Kidney (tissue), 14 donors: ENCODE measurements around the gene CMTM3. TPM values are rescaled to one million over a fixed set of nuclear protein-coding genes. Genes with fewer than 3 reads are reported as not detected.
"Not testable (repeated sequence)": the region's sequence is repeated elsewhere in the genome, so short reads cannot be mapped to it uniquely, and the experiment has no call there.

Experiments
- DNase-seq, 5 donors: peaks; one replicate each; pipeline ENCODE4 v3.0.0-alpha.2; 2013 to 2020
- FAIRE-seq: peaks from 2 replicates; lab custom pipeline; 2012; peaks lifted over from hg19 to GRCh38; lab: Jason Lieb, UNC
- H3K27ac ChIP-seq, 2 donors: one replicate each; pipeline ENCODE4 v1.7.0; 2013; ENCODE audit warnings: low read depth in 2 of 2, low read length in 2 of 2, inconsistent platforms in 1 of 2
- H3K27me3 ChIP-seq: one replicate; pipeline ENCODE4 v1.7.1; 2013; ENCODE audit warnings: low read length, inconsistent platforms; ENCODE audit not compliant: control insufficient read depth, insufficient read depth
- H3K36me3 ChIP-seq, 3 donors: one replicate each; pipeline versions ENCODE4 v1.7.0 to v1.7.1; 2013; ENCODE audit warnings: low read length in 3 of 3, control low read depth in 1 of 3, inconsistent platforms in 1 of 3; ENCODE audit not compliant: insufficient read depth in 3 of 3, control insufficient read depth in 2 of 3
- H3K4me1 ChIP-seq, 3 donors: one replicate each; pipeline versions ENCODE4 v1.7.0 to v1.7.1; 2013; ENCODE audit warnings: low read length in 3 of 3, inconsistent platforms in 1 of 3, low read depth in 1 of 3; ENCODE audit not compliant: control insufficient read depth in 2 of 3, insufficient read depth in 2 of 3
- H3K4me3 ChIP-seq, 3 donors: one replicate each; pipeline versions ENCODE4 v1.7.0 to v1.8.1; 2013; ENCODE audit warnings: low read length in 3 of 3, control low read depth in 1 of 3, inconsistent platforms in 1 of 3
- H3K9ac ChIP-seq, 3 donors: one replicate each; pipeline versions ENCODE4 v1.7.0 to v1.7.1; 2013; ENCODE audit warnings: low read length in 3 of 3, control low read depth in 1 of 3, inconsistent platforms in 1 of 3
- H3K9me3 ChIP-seq, 3 donors: one replicate each; pipeline versions ENCODE4 v1.7.0 to v1.7.1; 2013; ENCODE audit warnings: low read length in 3 of 3, control low read depth in 1 of 3, inconsistent platforms in 1 of 3; ENCODE audit not compliant: control insufficient read depth in 2 of 3, insufficient read depth in 1 of 3
- CTCF ChIP-seq: IDR thresholded peaks from 3 replicates; pipeline ENCODE4 v1.5.1; 2012; ENCODE audit warnings: mild to moderate bottlenecking, moderate library complexity, borderline replicate concordance; ENCODE audit not compliant: insufficient read depth; ENCODE audit errors: extremely low read depth
- intact Hi-C: fragments of 100-400 bp; cut with DNase I; formaldehyde crosslinking; loops from one replicate; pipeline ENCODE4 v1.11.1; 2022
- polyA plus RNA-seq: library from polyadenylated mRNA; stranded (reverse); fragments of 350-450 nt; fragmentation: Illumina TruSeq; extraction: RNeasy Lipid Tissue Mini Kit (QIAGEN cat#74804); gene quantifications from one replicate; pipeline ENCODE4 v1.2.3, GENCODE V29; 2014; ENCODE audit warnings: low read depth, low replicate concordance; ENCODE audit not compliant: insufficient read depth
- total RNA-seq: library from RNA; stranded (reverse); fragmentation: NEBNext Ultra II Directional; extraction: Animal tissue kit (Norgen Biotek cat#: 25700); gene quantifications from one replicate; pipeline ENCODE4 v1.2.1, GENCODE V29; 2021
- donor health status: control.
- donor health status: control.
- donor health status: control.
- donor health status: control.
- donor health status: control.
- donor health status: DM: yes; HTN: yes; CAD: no.
- donor health status: Normal renal cell carcinoma (clear cell type).

The CMTM3 gene
- total and polyA plus RNA-seq, 2 donors from 2014 or later, result 13.8 to 22.9 TPM

- peak overlapping the region in 2 of 3 donors; percentile 15 to 30 for H3K9ac ChIP-seq
Measured at GRCh38 chr16:66661210-66661560, 56.7 kb downstream of the CMTM3 start.

GRCh38 chr16:66661671-66662346 is 57.3 kb downstream of the CMTM3 start:
- H3K4me3 ChIP-seq, FAIRE-seq, H3K36me3 ChIP-seq, DNase-seq, H3K27me3 ChIP-seq, H3K9me3 ChIP-seq, intact Hi-C loops: not testable (repeated sequence)
- peaks cover 7 to 23% (median 10%) of the 10 kb centered on the region in 3 donors for H3K4me1 ChIP-seq
- H3K9ac ChIP-seq, result peak overlapping the region in 1 of 3 donors; percentile 30
- peak overlapping the region; percentile 39 to 73 for H3K27ac ChIP-seq

More at GRCh38 chr16:66661210-66661560, 56.7 kb downstream of the CMTM3 start:
- FAIRE-seq (no peak), DNase-seq (peak in 1 of 5 donors; percentile 53)
- Histone ChIP-seq H3K4me1 (peaks cover 7 to 23% (median 10%) of the 10 kb centered on the region in 3 donors), H3K27me3 (no peaks in the 10 kb centered on the region), H3K27ac (peak overlapping the region; percentile 59 to 73), H3K4me3 (peak overlapping the region in 2 of 3 donors; percentile 3 to 7), H3K36me3 (no peaks in the 10 kb centered on the region), H3K9me3 (no peaks in the 10 kb centered on the region)
- intact Hi-C loops, result no loop called here
- TF ChIP-seq CTCF, result no peak

GRCh38 chr16:66662445-66663194 is 58.1 kb downstream of the CMTM3 start:
- DNase-seq (peak in 2 of 5 donors; percentile 19 to 43), FAIRE-seq (no peak)
- peaks cover 7 to 23% (median 10%) of the 10 kb centered on the region in 3 donors for H3K4me1 ChIP-seq
- peak overlapping the region; percentile 32 to 39 for H3K27ac ChIP-seq
- peak overlapping the region in 1 of 3 donors; percentile 46 for H3K9ac ChIP-seq
- intact Hi-C loops, result no loop called here
- H3K27me3 ChIP-seq, result no peaks in the 10 kb centered on the region
- H3K36me3 ChIP-seq, result no peaks in the 10 kb centered on the region
- peak; percentile 35 for TF ChIP-seq CTCF
- no peaks in the 10 kb centered on the region for H3K9me3 ChIP-seq
- no peak overlapping the region for H3K4me3 ChIP-seq

Other genes starting within 250 kb of the CMTM3 start
- gene CDH5, start 238.0 kb upstream of the CMTM3 start, total RNA-seq, result 41.3 TPM
- gene CDH5, start 238.0 kb upstream of the CMTM3 start, polyA plus RNA-seq, result 13.9 TPM
- gene BEAN1, start 177.4 kb upstream of the CMTM3 start, total RNA-seq, result 2.4 TPM
- 0.47 TPM for gene BEAN1, start 177.4 kb upstream of the CMTM3 start, polyA plus RNA-seq
- gene TK2, start 54.6 kb upstream of the CMTM3 start, total RNA-seq, result 44.2 TPM
- 31.0 TPM for gene TK2, start 54.6 kb upstream of the CMTM3 start, polyA plus RNA-seq
- gene CKLF, start 52.1 kb upstream of the CMTM3 start, total RNA-seq, result 42.4 TPM
- gene CKLF, start 52.1 kb upstream of the CMTM3 start, polyA plus RNA-seq, result 28.7 TPM
- 4.6 TPM for gene CMTM1, start 38.3 kb upstream of the CMTM3 start, total RNA-seq
- not detected for gene CMTM1, start 38.3 kb upstream of the CMTM3 start, polyA plus RNA-seq
- gene CMTM2, start 25.2 kb upstream of the CMTM3 start, total RNA-seq, result 0.25 TPM
- not detected for gene CMTM2, start 25.2 kb upstream of the CMTM3 start, polyA plus RNA-seq
- 82.2 TPM for gene CMTM4, start 92.0 kb downstream of the CMTM3 start, total RNA-seq
- gene CMTM4, start 92.0 kb downstream of the CMTM3 start, polyA plus RNA-seq, result 43.2 TPM
- 119 TPM for gene DYNC1LI2, start 146.9 kb downstream of the CMTM3 start, total RNA-seq
- 32.0 TPM for gene DYNC1LI2, start 146.9 kb downstream of the CMTM3 start, polyA plus RNA-seq
- gene TERB1, start 196.9 kb downstream of the CMTM3 start, total RNA-seq, result 0.19 TPM
- not detected for gene TERB1, start 196.9 kb downstream of the CMTM3 start, polyA plus RNA-seq
- gene NAE1, start 226.3 kb downstream of the CMTM3 start, total RNA-seq, result 45.6 TPM
- 37.5 TPM for gene NAE1, start 226.3 kb downstream of the CMTM3 start, polyA plus RNA-seq
- gene CA7, start 239.7 kb downstream of the CMTM3 start, total RNA-seq, result not detected
- gene CA7, start 239.7 kb downstream of the CMTM3 start, polyA plus RNA-seq, result not detected